Activated CD4-positive, alpha-beta T cell treated with anti-CD3 and anti-CD28 coated beads for 1 hour (primary cell): ENCODE data around the gene TCF4.

Source experiments
- DNase-seq: peaks from one replicate; pipeline ENCODE4 v3.0.0-alpha.2; 2020

TCF4 gene

GRCh38 chr18:55466789-55467188 lies 121.2 kb downstream of the TCF4 start:
- no peak for DNase-seq

- DNase-seq, result no peak
These were observed 122.7 kb downstream of the TCF4 start for GRCh38 chr18:55465313-55465712.

GRCh38 chr18:55464581-55464980 lies 123.4 kb downstream of the TCF4 start:
- DNase-seq, result no peak

- no peak for DNase-seq
These were observed 125.3 kb downstream of the TCF4 start for GRCh38 chr18:55462652-55463051.

- no peak for DNase-seq
These were observed 126.1 kb downstream of the TCF4 start for GRCh38 chr18:55461848-55462247.

GRCh38 chr18:55458456-55459203 lies 129.4 kb downstream of the TCF4 start:
- DNase-seq, result no peak

- no peak for DNase-seq
These were observed 131.0 kb downstream of the TCF4 start for GRCh38 chr18:55457028-55457427.

DNA sequence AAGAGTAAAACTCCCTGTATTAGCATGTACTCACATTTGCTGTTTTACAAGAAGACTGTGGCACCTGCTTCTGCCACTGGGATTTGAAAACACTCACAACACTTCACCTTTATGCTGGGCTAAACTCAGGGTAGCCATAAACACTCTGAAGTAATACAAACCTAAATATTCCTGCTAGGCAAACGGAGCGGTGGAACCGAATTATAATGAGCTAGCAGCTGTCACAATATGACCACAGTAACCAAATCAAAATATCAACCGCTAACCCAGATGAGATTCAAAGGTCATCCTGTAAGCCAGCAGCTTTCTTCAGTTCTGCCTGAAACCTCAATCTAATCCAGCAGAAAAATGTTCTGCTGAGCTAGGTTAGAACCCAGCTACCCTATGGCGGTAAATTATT lies 132.1 kb downstream of the TCF4 start:
- DNase-seq, result no peak

GRCh38 chr18:55453186-55453585 lies 134.8 kb downstream of the TCF4 start:
- no peak for DNase-seq

DNA sequence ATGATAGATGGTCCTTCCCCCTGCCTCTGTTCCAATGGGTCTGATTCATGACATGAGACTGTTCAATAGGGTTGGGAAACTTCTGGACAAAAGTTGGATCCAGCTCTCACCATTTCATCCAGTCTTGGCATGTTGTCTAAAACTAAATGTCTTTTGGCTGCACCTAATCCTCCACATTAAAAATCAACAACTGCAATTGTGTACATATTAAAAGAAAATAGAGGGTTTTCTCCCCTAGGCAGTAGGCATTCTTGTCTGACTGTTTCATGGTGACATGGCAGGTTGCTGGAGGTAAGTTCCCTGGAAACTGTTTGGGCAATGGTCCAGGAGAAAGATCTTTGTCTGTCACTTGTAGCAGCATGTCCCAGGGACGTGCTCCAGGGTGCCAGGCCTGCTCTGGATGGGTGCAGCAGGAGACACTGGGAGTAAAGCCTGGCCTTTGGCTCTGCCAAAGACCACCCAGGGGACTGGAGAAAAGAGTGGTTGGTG lies 135.8 kb downstream of the TCF4 start:
- DNase-seq, result no peak

DNA sequence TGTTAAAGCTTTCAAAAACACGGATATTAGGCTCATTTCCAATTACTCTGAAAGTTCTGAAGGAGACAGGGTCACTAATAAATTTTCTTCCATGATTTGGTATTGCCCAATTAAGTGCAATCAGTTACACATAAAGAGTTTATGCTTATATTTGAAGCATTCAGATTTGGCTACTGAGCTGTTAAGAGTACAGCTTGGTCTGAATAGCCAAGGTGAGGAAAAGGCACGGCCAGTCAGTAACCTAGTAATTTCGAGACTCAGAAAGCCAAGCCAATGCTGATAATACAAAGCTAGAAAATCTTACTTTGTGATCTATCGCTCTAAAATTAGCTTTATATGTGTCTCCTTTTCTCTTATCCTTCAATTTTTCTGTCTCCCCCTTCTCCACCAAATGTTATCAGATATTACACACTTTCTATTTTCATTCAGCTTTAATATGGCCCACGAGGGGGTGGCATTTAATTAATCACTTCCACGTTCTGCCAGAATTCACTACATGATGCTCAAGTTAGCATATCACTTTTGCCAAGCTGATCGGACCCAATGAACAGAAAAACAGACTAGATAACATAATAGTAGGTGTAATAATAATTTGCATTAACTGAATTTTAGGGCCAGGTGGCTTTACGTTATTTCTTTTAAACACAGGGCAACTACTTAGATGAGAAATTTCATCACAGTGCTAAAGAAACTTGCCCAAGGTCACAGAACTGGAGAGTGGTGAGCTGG lies 138.4 kb downstream of the TCF4 start:
- DNase-seq, result no peak

- no peak for DNase-seq
These were observed 139.6 kb downstream of the TCF4 start for GRCh38 chr18:55448420-55448819.

DNA sequence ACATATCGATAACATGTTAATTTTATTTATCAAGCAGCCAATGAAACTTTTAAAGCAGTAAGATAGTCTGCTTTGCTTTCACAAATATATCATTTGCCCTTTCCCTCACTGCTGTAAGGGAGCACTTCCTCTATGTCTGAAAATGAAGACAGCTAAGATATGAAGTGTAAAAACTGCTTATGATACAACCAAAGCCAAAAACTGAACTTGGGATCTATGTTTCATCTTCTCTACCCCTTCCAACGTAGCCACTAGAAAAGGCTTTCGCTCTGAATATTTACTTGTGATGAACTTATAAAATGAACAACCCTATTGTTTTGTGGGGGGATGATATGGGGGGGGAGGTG lies 140.3 kb downstream of the TCF4 start:
- no peak for DNase-seq

GRCh38 chr18:55446996-55447671 lies 140.9 kb downstream of the TCF4 start:
- DNase-seq, result no peak

DNA sequence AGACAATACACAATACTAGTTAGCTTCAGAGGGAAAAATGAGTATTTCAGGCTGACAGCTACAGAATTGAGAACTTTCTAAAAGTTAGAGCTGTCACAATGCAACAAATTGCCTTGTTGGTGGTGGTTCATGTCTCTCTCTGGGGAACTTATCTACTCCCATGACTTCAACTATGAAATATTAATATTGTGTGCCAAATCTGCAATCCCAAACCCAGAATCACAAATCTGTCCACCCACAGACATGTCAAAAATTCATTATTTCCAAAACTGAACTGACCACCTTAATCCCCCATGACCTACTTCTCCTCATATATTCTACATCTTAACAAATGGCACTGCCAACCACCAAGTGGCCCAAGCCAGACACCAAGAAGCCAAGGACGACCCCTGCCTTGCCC lies 143.5 kb downstream of the TCF4 start:
- DNase-seq, result no peak

DNA sequence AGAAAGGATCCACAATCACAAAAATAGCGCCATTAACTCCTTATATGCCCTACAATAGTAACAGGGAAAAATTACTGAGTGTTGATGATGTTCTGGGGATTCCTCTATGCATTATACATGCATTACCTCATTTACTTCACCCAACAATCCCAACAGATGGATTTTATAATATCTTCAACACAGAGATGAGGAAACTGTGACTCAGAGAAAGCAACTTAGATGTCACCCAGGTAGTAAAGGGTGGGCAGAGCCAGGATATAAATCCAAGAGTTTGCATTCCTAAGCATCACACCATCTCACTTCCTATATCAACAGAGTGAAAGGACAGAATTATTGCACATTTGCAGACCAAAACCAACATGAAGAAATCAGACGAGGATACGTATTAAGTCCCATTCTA lies 144.2 kb downstream of the TCF4 start:
- DNase-seq, result no peak

DNA sequence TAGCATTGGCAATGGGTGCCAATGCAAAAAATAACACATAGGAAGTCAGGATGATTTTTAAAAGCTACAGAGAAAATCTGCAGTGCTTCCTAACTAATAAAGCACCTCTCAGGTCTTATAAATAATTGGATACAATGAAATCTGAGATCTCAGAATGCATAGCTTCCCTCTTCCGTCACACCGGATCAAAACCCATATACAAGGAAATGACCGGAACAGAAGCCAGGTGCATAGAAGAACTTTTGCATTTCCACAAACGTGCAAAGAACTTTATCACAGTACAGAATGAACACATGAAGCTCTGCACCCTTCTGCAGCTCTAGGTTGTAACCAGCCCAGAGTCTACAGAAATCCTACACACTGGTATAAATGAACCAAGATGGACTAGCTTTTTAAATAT lies 145.4 kb downstream of the TCF4 start:
- DNase-seq, result no peak

DNA sequence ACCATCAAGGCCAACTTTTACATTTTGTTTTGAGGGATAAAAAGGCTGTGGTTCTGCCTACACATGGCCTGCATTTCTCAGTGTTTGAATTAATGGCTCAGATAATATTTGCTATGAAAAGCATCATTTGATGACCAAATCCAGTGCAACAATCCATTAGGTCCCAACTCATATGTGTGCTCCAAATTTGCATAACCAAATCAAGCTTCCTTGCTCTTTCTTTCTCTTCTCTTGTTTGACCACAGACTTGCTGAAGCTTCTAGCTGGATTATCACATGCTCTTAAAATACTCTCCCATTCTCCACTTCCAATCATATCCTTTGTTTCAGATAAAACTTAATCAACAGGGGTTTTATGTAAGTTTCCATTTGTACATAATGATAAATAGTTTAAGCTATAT lies 147.0 kb downstream of the TCF4 start:
- no peak for DNase-seq

DNA sequence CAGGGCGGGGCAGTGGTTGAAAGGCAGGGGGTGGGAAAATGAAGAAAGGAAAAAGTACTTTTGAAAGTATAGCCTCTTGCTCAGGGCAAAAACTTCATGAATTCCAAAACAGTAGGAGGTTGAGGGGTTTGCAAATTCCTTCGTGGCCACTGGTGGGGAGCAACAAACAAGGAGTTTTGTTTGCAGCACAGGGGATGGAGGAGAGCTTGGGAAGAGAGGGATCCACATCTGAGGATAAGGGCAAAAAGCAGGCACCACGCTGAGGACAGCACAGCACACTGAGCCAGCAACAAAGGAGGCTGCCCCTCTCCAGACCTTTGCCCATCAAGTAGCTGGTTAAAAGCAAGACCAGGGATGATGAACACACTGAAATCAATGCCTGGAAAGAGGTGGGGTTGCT lies 148.9 kb downstream of the TCF4 start:
- DNase-seq, result no peak

GRCh38 chr18:55435592-55435991 lies 152.4 kb downstream of the TCF4 start:
- DNase-seq, result no peak

- DNase-seq, result no peak
These were observed 154.3 kb downstream of the TCF4 start for GRCh38 chr18:55433648-55434047.

GRCh38 chr18:55433140-55433539 lies 154.9 kb downstream of the TCF4 start:
- DNase-seq, result no peak

GRCh38 chr18:55432307-55433040 lies 155.5 kb downstream of the TCF4 start:
- no peak for DNase-seq
